Inflammatory macrophage (primary cell): ENCODE data around the gene ZNF697.
A peak's percentile ranks its signal among the peaks of the same experiment; 100 is the strongest.
"Not testable (repeated sequence)": the region's sequence is repeated elsewhere in the genome, so short reads cannot be mapped to it uniquely, and the experiment has no call there.

Experiments
- DNase-seq, 2 donors: peaks; one replicate each; pipeline ENCODE4 v3.0.0-alpha.2; 2020 to 2022
- total RNA-seq, 18 experiments: gene quantifications; one replicate each; lab custom pipeline; 2026; ENCODE audit warnings: mixed read lengths in 6 of 18, inconsistent platforms in 2 of 18; lab: John Stamatoyannopoulos, UW

Gene ZNF697
- 42.2 to 281 (median 80.8) reads per million in 18 experiments for total RNA-seq

DNA sequence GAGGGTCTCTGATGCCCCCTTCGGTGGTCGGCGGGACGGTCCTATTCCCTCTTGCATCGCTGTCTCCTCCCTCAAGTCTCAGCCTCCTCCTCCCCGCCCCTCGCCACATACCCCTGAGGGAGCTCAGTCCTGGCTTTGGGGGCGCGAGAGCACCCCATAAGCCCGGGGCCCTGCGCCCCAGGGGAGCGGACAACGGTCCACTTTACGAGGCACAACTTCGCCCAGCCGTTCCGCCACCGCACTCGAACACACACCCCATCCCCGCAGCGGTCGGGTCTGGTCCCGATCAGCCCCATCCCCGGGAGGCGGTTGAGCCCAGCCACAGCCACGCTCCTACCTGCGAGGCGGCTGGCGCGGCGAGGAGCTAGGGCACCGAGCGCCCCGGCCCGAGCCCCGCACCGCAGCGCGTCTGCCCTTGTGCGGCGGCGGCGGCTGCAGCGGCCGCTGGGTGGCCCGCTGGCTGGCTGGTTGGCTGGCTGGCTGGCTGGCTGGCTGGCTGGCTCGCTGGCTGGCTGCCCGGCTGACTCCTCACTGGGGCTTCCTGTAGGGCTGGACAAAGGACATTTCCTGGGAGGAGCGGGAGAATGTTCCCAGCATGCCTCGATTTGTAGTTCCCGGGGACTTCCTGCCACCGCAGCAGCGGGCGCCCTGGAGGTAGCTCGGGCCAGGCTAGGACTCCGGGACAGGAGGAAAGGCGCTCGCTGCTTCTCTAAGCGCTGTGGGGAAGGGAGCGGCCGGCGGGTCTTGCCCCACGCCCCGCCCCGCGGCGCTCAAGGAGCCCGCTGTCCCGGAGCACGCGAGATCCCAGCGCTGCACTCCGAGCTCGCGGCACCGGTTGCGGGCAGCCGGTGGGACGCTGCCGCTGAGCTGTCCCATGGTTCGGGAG lies at the start of gene ZNF697:
ZNF697 (minus strand) TSS at position 533 of the 886 bp plus-strand sequence. CDS start 22,166 bp downstream, outside the sequence.
- DNase-seq: peak; percentile 94 to 96

- DNase-seq: no peak
Measured at GRCh38 chr1:119697598-119697997, 49.5 kb upstream of the ZNF697 start.

- DNase-seq: not testable (repeated sequence)
Measured at GRCh38 chr1:119696863-119697262, 48.8 kb upstream of the ZNF697 start.

- no peak for DNase-seq
Measured at GRCh38 chr1:119689511-119689910, 41.4 kb upstream of the ZNF697 start.

- DNase-seq: no peak
Measured at GRCh38 chr1:119688810-119689209, 40.7 kb upstream of the ZNF697 start.

DNA sequence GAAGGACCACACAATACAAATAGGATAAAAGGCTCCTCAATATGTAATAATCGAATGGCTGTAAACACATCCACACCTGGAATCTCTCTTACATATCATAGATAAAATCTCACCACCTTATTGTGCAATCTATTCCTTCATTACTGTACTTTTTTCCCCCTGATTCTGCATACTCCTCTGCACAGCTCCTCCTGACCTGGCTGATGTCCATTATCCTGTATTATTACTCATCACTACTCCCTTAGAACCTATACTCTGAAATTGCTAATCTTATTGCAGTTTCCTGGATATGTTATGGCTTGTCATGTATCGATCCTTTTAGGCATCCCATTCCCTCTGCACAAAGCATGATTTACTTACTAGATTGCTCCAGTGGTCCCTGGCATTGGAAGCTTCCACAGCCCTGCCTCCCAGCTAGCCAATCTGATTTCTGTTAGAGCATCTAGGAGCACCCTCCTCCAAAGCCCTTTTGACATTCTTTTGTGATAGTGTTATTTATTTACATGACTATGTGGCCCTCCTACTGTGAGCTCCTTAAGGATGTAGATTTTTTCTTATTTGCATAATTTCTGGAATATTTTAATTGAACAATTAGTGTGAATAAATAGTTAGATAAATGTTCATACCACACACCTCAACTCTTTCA lies 39.5 kb upstream of the ZNF697 start:
- no peak for DNase-seq

DNA sequence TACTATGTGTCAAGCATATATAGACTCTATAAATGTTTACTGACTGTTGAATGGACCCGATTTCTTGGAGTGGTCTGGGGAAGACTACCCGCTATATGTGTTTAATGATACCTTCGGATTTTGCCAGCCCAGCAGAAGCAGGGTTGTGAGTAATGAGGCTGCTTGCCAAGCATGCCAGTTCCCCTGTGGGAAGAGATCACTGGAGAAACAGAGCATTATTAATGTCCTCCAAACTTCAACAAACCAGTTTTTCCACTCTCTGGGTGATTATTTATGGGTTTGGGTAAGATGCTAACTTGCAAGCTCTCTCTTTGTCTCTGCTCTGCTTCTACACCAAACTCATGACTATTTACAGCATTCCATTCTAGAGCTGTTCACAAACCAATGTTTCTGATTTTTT lies 38.6 kb upstream of the ZNF697 start:
- DNase-seq: no peak

GRCh38 chr1:119683893-119684292 lies 35.8 kb upstream of the ZNF697 start:
- DNase-seq: no peak

DNA sequence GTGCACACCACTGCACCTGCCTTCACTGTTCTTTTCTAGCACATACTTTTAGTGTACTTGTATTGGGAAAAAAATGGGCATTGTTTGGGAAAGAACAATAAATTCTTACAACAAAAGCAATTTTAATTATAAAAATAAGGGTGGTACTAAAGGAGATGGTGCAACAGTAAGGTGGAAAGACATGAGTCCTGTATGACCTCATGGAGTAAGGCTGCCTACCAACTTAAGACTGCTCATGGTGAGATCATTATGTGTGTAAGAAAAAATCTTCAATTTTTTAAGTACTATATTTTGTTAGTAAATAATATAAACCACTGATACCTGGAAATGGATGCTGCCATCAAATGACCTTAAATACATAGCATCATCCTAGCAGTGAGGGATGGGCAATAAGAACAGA lies 34.1 kb upstream of the ZNF697 start:
- DNase-seq: no peak

DNA sequence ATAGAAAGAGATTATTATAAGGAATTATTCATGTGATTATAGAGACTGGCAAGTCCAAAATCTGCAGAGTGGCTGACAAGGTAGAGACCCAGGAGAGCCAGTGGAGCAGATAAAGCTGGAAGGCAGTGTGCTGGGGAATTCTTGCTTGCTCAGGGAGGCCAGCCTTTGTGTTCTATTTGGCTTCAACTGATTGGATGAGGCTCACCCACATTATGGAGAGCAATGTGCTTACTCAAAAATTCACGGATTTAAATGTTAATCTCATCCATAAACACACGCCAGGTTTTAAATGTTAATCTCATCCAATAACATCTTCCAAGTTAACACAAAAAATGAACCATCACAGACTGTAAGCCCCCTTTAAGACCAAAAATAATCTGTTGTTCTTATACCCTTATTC lies 33.5 kb upstream of the ZNF697 start:
- DNase-seq: no peak

- no peak for DNase-seq
Measured at GRCh38 chr1:119680723-119681122, 32.7 kb upstream of the ZNF697 start.

- DNase-seq: no peak
Measured at GRCh38 chr1:119680193-119680592, 32.1 kb upstream of the ZNF697 start.

- DNase-seq: no peak
Measured at GRCh38 chr1:119679223-119679622, 31.2 kb upstream of the ZNF697 start.

GRCh38 chr1:119676571-119677206 lies 28.6 kb upstream of the ZNF697 start:
- DNase-seq: no peak

GRCh38 chr1:119675349-119676345 lies 27.6 kb upstream of the ZNF697 start:
- peak; percentile 86 to 88 for DNase-seq

GRCh38 chr1:119674835-119675289 lies 26.8 kb upstream of the ZNF697 start:
- DNase-seq: no peak

DNA sequence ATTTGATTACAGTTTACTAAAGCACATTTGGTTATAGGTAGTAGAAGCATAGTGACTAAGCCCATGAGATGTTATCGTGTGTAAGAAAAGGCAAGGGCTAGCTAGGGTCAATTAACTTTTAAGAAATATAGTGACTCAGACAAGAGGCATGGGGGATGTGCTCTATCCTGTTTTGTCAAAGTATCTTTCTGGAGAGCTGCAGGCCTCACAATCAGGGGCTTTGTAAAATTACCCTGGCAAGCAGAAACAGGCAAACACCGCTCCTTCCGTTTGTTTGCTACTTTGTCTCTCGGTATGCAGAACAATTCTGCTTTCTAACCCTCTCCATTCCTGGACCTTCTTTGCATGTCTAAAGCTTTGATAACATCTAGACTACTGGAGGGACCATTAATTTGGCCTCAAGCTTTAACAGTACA lies 26.1 kb upstream of the ZNF697 start:
- no peak for DNase-seq

DNA sequence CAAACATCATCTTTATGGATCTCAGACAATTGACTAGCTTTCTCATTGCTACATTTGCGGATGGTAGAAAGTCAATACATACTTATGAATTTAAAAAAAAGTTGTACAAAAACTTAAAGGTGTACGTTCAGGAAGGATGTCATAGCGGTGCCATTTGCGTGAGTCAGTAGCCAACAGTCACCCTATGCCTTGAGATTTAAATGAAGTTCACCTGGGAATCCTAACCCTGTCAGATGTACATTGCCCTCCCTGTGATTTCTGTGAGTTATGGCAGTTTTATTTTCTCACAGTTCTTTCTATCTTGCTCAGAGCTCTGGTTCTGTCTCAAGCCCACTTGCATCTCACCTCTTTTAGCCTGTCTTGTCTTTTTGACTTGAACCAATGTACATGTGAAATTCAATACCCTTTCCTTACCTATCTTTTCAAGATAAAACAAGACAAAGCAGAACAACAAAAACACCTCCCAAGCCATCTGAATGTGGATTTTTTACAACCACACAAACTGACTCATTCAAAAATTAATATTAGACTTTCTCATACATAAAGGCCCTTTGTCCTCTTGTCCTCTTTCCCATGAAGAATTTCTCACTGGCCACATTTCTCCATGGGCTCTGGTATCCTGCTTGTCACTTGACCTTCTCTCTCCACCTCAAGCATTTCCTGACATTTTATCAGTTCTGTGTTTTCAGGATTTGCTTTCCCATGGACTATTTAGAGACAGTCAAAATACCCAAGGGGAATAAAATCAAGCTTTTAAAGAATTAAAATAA lies 25.3 kb upstream of the ZNF697 start:
- DNase-seq: no peak

DNA sequence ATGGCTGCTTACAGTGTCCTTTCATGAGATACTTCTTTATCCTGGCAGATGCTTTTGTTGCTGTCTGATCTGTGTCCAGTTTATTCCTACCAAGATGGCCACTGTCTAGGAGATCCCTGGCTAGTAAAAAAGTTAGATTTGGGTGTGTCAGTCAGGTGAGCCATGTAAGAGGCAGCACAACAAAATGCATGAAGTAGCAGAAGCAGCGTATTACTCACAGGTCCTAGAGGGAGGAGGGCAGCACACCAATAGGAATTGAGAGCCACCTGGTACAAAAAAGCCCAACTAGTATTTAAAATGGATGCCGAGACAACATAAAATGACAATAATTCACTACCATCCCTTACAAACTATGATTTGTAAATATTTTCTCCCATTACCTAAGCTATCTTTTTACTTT lies 22.8 kb upstream of the ZNF697 start:
- DNase-seq: no peak

GRCh38 chr1:119667173-119667572 lies 19.1 kb upstream of the ZNF697 start:
- no peak for DNase-seq

GRCh38 chr1:119664067-119664466 lies 16.0 kb upstream of the ZNF697 start:
- DNase-seq: no peak
